ENCODE results near the gene DNAH3.
"Not testable (repeated sequence)": the region's sequence is repeated elsewhere in the genome, so short reads cannot be mapped to it uniquely, and the experiment has no call there.

DNAH3 gene, protein sequence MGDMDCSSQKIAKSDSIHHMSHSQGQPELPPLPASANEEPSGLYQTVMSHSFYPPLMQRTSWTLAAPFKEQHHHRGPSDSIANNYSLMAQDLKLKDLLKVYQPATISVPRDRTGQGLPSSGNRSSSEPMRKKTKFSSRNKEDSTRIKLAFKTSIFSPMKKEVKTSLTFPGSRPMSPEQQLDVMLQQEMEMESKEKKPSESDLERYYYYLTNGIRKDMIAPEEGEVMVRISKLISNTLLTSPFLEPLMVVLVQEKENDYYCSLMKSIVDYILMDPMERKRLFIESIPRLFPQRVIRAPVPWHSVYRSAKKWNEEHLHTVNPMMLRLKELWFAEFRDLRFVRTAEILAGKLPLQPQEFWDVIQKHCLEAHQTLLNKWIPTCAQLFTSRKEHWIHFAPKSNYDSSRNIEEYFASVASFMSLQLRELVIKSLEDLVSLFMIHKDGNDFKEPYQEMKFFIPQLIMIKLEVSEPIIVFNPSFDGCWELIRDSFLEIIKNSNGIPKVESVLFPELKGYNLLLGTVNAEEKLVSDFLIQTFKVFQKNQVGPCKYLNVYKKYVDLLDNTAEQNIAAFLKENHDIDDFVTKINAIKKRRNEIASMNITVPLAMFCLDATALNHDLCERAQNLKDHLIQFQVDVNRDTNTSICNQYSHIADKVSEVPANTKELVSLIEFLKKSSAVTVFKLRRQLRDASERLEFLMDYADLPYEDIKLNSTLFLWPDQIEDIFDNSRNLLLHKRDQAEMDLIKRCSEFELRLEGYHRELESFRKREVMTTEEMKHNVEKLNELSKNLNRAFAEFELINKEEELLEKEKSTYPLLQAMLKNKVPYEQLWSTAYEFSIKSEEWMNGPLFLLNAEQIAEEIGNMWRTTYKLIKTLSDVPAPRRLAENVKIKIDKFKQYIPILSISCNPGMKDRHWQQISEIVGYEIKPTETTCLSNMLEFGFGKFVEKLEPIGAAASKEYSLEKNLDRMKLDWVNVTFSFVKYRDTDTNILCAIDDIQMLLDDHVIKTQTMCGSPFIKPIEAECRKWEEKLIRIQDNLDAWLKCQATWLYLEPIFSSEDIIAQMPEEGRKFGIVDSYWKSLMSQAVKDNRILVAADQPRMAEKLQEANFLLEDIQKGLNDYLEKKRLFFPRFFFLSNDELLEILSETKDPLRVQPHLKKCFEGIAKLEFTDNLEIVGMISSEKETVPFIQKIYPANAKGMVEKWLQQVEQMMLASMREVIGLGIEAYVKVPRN (N-terminal part only)

DNA sequence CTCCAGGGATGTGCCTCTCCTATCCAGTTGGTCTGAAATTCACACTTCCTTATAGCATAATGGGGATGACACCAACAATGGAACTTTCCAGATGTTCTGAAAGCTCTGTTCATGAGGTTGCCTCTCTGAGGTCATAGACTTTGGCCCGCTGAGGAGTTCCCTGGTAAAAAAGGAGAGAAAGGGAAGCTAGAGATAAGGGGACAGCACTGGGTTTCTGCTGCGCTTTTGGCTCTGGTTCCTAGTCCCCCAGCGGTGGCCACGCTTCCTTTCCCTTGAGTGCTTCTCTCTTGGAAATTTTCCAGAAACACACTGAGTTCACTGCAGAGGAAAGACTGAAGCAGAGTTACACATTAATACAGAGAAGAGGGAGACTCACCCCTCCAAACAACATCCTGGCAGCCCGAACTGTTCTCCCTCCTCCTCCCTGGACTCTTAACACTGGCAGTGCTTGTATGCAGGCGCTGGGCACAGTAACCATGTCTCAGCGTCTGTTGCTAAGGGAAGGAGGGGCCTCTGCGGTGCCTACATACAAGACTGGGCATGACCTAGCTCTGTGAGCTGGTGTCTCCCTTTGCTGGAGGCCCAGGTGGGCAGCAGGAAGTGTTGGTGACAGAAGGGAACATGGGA is at the start of gene DNAH3:
Gene DNAH3, minus strand, starts transcription at position 472 of the 627 bp plus-strand sequence. CDS start 527 bp downstream, outside the sequence.
- DNase-seq (ENCODE audit: low spot score) = no peak

DNA sequence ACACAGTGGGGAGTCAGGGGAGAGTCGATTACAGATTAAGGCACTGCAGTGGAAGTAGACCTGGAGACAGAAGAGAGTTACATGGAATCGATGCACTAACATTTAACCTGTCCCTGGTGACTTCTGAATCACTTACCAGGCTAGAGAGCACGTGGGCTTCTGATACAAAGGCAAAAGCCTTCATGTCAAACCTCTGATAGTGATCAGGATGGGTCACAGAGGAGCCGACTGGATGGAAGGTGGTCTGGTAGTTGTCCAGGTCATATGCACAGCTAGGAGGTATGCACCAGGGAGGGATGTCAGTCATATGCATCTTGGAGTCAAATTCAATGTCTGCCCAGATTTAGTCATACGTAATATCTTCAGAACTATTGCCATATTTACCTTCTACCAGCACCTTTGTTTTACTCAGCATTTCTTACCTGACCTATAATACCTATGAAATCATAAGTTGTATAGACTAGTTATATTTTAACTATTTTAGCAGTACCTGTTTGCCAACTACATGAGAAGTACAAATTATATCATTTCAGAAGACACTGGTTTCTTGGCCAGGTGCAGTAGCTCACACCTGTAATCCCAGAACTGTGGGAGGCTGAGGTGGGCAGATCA is 49.1 kb upstream of the DNAH3 start:
- DNase-seq (ENCODE audit: low spot score) = no peak

DNA sequence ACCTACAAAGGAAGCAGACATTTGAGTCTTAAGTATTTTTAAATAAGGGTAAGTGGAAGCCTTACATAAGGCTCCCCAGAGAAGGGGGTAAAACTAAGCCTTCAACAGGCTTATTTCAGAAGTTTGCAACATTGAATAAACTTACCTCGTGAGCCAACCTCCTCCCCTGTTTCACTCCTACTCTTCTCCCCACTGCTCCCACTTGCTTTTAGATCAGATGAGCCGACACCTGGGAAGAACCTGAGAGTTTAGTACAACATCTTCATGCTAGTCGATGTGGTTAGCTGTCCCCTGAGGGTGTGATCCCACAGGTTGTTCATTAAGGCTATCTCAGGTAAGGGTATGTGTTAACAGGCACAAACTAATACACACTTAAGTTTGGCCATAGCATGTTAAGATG is 47.0 kb upstream of the DNAH3 start:
- DNase-seq (ENCODE audit: low spot score) = no peak

DNA sequence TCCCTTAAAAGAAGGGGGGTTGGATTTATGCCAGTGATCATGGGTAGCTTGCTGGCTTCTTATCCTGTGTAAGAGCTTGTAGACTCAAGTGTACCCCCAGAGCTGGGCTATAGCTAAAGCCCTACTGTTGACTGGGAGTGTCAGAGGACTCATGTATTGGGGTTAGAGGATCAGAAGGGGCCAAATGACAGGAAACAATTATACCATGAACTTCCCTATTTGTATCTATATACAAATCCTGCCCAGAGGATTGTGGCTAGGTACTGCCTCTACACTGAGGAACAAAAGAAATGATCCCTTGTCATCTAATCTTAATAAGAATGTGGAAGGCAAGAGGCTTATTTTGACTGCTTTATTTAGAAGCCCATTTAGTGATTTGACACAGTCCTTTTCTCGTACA is 46.5 kb upstream of the DNAH3 start:
- DNase-seq (ENCODE audit: low spot score) = no peak

DNA sequence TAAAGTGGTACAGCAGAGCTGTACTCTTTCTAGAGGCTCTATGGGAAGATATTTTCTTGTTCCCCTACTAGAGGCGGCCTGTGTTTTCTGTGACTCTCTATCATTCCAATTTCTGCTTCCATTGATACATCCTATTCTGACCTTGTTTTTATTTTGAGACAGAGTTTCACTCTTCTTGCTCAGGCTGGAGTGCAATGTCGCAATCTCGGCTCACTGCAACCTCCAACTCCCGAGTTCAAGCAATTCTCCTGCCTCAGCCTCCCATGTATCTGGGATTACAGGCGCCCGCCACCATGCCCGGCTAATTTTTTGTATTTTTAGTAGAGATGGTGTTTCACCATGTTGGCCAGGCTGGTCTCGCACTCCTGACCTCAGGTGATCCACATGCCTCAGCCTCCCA is 44.7 kb upstream of the DNAH3 start:
- not testable (repeated sequence) for DNase-seq (ENCODE audit: low spot score)

DNA sequence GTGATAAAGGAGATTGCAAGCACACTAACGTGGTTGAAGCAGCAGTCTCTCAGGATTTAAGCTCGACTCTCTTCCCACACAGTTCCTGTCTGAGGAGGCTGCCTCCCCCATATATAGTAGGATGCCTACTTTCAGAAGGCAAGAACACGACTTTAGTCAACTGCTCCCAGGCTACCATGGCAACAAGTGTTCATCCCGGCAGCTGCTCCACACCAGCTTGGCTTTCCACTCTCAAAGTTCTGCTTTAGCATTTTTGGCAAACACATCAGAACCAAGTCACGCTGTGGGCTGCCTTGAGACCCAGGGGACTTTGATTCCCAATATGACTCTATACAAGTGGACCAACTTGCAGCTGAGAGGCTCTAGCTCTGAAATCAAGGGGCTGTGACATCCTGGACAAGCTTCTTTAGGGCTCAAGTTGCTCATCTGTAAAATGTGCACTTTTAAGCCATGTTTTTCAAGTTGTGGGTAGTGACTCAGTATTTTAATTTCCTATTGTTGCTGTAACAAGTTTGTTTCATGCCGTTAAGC is 44.2 kb upstream of the DNAH3 start:
- no peak for DNase-seq (ENCODE audit: low spot score)

DNA sequence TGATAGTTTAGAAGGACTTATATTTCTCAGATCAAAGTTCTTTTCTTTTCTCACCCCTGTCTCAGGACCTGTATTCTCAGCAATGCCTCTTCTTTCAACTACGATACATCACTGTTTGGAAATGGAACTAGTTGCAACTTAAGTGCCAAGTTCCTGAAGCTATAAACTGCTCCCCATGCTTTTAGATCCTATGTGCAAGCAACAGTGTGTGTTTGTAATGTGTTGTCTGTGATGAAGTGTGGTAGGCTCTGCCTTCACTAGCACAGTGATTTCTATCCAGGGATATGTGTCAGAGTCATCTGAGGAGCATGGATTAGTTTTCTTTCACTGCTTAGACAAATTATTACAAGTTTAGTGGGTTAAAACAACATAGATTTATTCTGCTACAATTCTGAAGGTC is 42.3 kb upstream of the DNAH3 start:
- DNase-seq (ENCODE audit: low spot score) = no peak

DNA sequence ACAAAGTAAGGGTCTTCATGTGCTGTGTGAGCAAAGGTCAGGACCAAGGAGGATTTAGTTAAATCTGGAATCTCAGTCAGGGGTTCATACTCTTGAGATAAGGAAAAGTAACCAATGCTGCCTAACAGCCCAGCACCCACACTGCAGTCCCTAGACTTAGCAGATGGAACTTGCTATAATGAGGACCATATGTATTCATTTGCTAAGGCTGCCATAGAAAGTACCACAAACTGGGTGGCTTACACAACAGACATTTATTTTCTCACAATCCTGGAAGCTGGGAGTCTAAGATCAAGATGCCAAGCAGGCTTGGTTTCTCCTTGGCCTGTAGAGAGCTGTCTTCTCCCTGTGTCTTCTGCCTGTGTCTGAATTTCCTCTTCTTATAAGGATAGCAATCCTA is 40.0 kb upstream of the DNAH3 start:
- no peak for DNase-seq (ENCODE audit: low spot score)

DNA sequence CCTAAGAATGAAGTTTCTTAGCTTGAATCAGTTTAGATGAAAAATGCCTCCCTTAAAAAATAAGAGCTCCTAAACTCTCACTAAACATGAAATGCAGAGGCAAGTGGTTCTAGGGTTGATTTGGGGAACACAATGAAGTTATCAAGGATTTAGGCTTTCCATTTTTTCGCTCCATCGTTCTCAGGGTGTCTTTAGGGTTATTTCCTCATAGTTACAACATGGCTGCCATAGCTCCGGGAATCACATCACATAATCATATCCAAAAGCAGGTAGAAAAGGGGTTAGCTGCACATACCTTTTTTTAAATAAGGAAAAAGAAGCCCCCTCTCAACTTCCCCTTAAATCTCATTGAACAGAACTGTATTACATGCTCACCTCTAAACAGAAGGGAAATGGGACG is 39.4 kb upstream of the DNAH3 start:
- DNase-seq (ENCODE audit: low spot score) = no peak

DNA sequence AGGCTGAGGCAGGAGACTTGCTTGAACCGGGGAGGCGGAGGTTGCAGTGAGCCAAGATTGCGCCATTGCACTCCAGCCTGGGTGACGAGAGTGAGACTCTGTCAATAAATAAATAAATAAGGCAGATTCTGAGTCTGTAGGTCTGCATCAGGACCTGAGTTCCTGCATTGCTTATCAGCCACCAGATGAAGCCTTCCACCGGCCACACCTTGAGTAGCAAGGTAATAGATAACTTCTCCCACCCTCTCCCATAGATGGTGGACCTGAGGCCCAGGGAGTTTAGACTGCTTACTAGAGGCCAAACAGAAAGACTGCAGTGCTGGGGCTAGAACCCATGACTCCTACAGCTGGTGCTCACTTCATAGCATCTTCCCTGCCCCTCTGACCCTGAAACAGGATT is 38.7 kb upstream of the DNAH3 start:
- no peak for DNase-seq (ENCODE audit: low spot score)

DNA sequence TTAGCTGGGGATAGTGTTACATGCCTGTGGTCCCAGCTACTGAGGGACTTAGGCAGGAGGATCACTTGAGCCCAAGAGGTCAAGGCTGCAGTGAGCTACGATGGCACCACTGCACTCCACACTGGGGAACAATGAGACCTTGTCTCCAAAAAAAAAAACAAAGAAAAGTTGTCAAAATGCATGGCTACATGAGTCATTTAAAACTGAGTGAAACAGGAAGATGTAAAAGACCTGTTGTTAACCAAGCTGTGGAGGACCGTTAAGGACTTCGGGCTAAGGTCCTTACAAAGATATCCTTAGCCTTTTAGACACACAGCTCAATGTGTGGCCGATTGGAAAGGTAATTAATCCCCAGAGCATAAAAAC is 35.7 kb upstream of the DNAH3 start:
- DNase-seq (ENCODE audit: low spot score) = no peak

DNA sequence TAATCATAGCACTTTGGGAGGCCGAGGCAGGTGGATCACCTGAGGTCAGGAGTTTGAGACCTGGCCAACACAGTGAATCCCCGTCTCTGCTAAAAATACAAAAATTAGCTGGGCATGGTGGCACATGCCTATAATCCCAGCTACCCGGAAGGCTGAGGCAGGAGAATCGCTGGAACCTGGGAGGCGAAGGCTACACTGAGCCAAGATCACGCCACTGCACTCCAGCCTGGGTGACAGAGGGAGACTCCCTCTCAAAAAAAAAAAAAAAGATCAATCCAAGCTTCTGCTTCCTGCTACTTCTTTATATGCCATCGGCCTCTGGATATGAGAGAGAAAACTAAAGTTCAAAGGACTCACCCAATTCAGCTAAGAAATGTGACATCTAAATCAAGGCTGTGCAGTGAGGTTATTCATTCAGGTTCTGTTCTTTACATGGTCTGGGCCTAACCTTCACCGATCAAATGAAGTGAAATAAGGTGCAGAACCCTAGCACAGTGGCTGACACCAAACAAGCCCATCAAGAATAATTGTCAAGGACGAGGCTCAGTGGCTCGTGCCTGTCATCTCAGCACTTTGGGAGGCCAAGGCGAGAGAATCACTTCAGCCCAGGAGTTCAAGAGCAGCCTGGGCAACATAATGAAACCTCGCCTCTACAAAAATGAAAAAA is 35.1 kb upstream of the DNAH3 start:
- no peak for DNase-seq (ENCODE audit: low spot score)

DNA sequence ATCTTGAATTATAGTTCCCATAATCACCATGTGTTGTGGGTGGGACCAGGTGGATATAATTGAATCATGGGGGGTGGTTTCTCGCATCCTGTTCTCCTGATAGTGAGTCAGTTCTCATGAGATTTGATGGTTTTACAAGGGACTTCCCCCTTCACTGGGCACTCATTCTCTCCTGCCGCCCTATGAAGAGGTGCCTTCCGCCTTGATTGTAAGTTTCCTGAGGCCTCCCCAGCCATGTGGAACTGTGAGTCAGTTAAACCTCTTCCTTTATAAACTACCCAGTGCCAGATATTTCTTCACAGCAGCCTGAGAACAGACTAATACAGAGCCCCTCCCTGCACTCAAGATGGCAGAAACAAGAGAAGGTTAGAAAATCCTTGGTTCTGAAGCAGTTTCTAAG is 34.2 kb upstream of the DNAH3 start:
- no peak for DNase-seq (ENCODE audit: low spot score)

DNA sequence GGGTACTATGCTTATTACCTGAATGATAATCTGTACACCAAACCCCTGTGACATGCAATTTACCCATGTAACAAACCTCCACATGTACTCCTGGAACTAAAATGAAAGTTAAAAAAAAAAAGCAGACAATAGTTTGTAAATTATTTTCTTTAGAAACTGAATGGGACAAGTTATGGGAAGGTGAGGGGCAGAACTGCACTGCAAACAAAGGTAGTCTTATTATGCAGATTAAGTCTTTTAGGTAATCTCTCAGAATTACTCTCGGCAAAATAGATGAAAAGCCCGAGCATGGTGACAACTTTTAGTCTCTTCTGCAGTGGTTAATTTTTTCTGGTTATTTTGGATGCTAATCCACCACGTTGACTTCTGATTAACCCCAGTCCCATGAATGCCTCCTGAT is 33.3 kb upstream of the DNAH3 start:
- DNase-seq (ENCODE audit: low spot score) = no peak

DNA sequence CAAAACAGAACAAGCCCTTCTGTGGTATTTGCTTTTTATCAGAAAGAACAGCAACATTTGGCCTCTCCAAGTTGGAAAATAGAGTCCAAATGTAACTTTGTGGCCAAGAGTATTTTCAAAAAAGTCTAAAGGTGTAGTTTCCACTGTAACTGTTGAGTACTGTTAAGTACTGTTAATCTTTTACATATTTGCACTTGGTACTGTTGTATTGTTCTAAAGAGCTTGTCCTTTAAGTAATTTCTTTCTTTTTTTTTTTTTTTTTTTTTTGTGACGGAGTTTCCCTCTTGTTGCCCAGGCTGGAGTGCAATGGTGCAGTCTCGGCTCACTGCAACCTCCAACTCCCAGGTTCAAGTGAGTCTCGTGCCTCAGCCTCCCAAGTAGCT is 29.3 kb upstream of the DNAH3 start:
- no peak for DNase-seq (ENCODE audit: low spot score)

DNA sequence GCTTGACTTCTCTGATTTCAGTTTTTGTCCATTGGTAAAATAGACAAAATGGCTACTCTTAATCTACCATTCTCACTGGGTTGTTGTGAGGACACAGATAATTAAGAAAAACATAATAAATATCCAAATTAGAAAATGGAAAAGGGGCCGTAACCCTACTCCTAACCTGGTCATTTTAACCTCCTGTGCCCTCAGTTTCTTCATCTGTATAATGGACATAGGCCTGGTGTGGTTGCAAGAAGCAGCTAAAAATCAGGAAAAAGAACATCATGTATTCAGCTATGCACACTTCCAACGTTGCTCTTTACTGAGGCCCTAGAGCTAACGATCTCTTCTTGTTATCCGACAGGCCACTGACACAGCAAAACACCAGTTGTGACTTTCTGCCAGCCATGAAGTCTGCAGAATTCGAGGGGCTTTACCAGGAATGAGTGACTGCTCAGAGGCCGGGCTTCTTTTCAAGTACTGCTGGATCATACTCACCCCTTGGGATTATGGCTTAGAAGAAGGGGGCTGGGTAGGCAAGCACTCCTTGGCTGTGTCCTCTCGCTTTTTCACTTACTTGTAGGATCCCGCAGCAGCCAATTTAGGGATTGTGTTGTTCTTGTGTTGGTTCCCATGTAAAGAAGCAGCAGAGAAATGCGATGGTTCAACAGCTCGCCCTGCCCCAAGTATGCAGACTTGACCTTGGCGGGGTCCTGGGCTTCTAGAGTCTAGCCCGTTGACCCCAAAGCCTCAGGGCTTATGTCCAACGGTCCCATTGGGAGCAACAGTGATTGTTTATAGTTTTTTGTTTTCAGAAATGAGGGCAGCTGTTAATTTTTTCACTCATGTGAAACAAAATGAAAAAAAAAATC is 28.7 kb upstream of the DNAH3 start:
- DNase-seq (ENCODE audit: low spot score) = no peak

DNA sequence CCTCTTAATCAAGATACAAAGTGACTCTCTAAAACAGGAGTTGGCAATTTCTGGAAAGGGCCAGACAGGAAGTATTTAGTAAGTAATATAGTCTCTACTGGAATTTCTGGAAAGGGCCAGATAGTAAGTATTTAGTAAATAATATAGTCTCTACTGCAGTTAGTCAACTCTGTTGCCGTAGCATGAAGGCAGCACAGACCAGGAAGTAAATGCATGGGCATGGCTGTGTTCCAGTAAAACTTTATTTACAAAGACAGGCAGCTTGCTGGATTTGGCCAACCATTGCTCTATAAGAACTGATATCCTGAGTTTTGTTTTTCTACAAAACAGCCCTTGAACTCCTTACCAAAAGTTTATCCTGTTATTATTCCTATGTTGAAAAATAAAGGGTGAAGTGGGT is 24.8 kb upstream of the DNAH3 start:
- DNase-seq (ENCODE audit: low spot score) = no peak

DNA sequence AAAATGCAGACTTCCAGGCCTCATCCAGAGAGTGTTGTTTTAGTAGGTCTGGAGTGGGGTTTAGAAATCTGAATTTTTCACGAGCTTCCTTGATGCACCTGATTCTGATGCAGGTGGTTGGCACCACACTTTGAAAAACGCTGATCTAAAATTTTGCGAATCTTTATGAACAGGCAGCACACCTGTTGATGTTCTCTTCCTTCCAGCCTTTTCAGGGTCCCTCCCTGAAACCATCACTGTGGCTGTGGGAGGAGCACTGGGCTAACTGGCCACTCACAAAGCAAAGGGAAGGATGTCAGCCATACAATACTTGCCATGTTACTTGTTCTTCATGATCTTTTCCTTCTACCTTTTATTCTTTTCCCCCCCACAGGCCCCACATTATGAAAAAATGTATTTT is 22.0 kb upstream of the DNAH3 start:
- DNase-seq (ENCODE audit: low spot score) = no peak

DNA sequence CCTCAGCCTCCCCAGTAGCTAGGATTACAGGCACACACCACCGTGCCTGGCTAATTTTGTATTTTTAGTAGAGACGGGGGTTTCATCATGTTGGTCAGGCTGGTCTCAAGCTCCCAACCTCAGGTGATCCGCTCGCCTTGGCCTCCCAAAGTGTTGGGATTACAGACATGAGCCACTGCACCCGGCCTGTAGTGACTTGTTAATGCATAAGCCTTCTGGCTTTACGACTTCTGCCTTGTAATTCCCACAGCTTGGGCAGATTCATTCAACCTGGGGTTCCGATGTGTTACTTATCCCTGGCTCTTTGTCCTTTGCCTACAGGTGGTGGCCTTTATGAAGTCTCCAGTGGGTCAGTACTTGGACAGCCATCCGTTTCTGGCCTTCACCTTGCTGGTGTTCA is 19.5 kb upstream of the DNAH3 start:
- not testable (repeated sequence) for DNase-seq (ENCODE audit: low spot score)
